ENCODE data around the gene HDAC11.
A peak's percentile ranks its signal among the peaks of the same experiment; 100 is the strongest.

The HDAC11 gene

DNA sequence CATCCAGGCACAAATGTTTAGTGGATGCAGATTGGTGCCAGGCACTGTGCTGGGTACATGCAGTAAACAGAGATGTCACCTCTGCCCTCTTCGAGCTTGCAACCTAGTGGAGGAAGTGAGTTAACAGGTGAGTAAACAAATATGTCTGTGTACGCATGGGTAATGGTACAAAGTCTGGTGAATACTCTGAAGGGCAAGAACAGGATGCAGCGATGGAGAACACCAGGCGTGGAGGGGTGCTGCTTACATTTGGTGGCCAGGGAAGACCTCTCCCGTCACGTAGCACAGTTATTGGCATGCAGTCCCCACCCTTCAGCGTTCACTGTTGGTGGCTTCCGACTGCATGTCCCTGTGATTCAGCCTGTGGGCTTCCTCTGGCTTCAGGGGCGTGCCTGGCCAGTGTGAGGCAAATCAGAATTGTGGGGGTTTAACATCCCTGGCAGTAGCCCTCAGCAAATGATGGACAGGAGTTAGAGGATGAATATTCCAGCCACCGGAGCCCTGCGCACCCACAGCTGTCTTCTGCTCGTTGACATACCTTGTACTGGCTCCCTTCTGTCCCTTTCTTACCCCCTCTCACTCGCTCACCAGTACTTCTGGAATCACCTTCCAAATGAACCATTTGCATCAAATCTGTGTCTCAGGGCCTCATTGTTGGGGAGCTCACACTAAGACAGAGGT is 9.1 kb upstream of the HDAC11 start:
- DNase-seq = peak; percentile 77

DNA sequence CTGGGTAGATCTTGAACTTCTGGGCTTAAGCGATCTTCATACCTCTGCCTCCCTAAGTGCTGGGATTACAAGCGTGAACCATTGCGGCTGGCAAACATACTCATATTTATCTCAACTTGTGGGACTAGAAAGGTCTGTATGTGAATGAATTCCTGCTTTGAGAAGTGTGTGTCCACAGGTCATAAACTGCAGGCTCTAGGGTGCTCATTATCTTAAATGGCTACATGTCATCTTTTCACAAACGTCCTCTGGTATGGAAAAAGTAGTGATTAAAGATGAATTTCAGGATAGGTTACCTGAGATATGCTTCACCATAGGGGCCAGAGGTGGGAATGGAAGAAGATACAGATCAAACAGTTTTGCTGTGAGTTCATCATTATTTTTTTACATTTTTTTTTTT is 7.8 kb upstream of the HDAC11 start:
- DNase-seq = no peak

DNA sequence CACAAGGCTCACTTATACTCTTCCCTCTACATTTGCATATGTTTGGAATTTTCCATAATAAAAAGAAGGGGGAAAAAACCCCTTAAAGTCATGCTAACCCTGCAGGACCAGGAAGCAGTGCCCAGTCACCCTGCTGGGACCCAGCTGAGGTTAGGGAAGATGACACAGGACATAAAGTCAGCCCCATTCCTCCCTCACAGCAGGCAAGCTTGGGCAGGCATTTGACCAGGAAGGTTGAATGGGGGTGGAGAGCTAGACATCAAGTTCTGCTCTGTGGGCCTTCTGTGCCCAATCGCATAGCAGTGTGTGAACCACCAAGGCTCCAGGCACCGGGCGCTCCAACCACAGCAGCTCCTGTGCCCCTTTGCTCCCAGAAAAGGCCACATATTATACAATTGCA is 7.1 kb upstream of the HDAC11 start:
- no peak for DNase-seq

DNA sequence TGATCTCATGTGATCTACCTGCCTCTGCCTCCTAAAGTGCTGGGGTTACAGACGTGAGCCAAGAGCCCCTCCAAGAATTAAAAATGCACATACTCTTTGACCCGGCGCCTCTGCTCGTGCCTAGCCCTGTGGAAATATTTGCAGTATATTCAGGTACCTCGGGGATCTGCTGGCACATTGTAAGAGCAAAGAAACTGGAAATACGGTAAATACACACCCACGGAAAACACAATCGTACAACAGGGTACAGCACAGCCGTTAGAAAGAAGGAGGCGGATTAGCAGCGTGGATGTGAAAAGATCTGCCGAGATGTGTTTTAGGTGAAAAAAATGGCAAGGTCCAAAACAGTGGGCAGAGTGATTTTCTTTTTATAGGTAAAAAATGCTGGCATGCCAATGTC is 6.1 kb upstream of the HDAC11 start:
- DNase-seq = no peak

DNA sequence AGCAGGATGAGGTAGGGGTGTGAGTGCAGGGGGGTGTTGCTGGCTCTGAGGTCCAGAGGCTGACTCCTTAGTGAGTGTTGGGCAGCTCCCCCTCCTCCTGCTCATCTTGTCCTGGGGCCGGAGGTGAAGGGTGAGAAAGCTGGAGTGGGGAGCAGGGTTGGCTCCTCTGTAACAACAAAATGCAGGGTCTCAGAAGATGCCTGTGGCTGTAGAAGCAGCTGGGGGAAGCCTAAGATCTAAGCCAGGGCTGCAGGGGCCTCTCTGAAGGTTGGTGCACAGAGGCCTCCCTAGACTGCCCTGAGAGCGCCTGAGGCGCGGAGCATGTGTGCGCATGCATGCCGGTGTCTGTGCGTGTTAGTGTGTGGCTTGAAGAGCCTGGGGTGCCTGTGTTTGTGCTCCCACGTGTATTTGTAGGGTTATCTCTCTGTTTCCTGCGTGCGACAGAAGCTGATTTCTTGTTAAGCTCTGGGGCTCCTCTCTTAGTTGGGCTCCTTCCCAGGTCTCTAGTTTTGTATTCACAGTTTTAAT is 5.3 kb upstream of the HDAC11 start:
- no peak for DNase-seq

DNA sequence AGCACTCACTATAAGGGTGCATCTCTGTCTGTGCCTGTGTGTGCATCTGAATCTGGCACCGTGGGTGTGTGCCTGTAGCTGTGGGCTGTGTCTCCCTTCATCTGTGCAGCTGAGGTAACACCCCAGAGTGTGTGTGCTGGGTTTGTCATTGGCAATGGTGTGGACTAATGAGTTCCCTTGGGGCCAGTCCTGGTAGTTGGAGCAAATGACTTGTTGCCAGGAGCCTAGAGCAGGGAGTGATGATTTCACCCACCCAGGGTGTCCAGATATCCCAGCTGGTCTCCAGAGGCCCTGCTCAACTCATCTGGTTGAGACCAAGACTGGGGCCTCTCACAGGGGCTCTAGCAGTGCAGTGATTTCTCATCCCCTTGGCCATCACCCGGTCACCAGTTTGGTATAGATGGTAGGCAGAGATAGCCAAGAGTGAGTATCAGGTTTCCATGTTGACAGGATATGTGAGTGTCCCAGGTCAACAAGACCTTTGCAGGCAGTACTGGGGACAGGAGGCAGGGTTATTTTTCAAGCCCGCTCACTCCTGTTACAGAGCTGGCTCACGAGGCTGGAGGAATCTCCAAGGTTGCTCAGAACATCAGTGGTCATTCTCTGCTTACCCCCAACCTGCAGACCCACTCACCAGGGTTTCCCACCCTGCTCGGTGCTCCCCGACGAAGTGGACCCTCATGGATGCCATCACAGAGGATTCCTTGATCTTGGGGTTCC is 4.1 kb upstream of the HDAC11 start:
- DNase-seq = peak; percentile 69

DNA sequence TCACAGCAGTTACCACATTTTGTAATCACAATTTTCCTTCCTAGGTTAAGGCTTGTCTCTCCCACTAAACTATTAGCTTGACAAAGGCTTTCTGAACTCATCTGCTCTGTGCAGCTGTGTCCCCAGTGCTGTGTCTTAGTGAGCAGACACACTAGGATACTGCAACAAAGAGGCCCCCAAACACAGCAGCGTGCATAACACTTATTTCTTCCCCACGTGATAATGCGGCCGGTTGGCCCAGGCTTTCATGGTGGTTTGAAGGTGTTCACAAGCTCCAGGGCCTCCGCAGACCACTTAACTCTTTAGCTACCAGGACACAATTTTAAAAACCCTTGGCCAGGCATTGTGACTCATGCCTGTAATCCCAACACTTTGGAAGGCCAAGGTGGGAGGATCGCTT is 2.2 kb upstream of the HDAC11 start:
- no peak for DNase-seq

DNA sequence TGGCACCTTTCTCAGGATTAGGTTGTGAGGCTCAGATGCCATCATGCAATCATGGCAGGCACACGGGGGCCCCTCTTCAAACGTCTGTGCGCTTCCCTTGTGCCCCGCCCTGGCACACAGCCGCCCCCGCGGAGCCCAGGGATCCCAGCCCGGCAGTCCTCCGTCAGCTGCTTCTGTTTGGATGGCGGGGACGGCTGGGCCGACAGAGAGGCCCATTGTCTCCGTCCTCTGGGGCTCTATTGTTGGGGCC is 849 bp upstream of the HDAC11 start:
- peak; percentile 50 for DNase-seq

DNA sequence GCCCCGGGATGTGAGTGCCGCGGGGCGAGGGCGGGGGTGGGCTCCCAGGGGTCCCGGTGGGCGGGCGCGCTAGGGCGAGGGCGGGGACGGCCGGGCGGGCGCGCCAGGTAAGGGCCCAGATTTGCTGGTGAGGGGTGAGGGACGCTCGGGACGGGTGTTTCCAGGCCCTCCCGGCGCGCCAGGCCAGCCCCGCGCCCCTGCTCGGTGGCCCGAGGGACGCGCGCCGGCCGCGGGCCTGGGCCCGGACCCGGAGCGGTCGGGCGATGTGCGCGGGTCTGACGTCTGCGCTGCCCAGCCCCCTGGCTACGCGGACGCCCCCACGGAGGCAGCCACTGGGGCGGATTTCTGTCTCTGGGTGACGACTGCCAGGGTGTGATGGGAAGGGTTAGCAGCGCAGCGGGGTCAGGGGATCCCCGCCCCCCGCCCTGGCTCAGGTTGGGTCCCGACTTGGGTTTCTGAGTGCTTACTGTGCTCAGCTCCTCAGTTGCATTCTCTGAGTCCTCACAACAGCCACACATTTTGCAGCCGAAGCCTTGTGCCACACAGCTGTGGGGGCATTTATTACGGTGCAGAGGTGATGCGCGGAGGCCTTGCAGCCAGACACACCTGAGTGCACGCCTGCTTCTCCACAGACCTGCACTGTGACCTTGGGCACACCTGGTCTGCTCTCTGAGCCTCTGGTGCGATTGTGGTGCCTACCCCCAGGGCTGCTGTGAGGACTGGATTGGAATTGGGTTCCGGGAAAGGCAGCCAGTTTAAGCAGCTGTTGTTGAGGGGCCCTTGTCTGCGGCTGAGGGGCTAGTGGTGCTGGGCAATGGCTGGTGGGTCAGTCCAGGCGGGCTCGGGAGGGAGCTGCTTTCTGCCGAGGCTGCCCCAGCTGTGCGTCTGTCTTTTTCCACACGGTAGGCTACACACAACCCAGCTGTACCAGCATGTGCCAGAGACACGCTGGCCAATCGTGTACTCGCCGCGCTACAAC is 523 bp downstream of the HDAC11 start:
- peak; percentile 19 for DNase-seq

DNA sequence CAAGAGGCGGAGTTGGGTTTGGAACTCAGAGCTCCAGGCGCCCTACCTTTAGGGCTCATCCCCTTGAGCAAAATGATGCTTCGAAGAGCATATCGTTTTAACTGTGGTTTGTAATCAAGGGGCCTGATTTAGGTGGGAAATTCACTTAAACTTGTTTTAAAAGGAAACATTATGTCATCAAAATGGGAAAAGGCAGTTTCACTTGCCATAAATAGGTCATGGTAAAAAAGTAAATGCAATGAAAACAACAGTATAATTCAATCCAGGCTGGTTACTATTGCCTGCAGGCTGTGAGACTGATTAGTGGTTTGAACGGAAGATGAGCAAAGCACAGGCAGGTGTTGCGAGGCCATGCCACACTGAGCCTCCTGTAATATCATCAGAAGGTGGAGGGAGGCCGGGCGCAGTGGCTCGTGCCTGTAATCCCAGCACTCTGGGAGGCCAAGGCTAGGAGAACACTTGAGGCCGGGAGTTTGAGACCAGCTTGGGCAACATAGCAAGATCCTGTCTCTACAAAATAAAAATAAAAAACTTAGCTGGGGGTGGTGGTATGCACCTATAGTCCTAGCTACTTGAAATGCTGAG is 2.1 kb downstream of the HDAC11 start:
- DNase-seq = no peak

DNA sequence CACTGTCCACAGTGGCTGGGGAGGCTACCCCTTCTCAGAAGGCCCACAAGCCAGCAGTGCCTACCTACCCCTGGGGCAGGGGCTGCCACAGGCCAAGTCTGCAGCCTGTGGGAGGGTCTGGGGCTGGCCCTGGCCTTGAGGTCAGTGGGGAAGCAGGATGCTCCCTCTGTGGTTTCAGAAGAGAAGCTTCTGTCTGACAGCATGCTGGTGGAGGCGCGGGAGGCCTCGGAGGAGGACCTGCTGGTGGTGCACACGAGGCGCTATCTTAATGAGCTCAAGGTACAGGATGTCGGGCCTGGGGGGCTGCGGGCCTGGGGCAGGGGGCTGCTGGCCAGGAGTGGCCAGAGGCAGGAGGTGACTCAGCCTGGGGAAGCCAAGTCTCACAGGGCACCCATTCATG is 3.2 kb downstream of the HDAC11 start:
- no peak for DNase-seq

DNA sequence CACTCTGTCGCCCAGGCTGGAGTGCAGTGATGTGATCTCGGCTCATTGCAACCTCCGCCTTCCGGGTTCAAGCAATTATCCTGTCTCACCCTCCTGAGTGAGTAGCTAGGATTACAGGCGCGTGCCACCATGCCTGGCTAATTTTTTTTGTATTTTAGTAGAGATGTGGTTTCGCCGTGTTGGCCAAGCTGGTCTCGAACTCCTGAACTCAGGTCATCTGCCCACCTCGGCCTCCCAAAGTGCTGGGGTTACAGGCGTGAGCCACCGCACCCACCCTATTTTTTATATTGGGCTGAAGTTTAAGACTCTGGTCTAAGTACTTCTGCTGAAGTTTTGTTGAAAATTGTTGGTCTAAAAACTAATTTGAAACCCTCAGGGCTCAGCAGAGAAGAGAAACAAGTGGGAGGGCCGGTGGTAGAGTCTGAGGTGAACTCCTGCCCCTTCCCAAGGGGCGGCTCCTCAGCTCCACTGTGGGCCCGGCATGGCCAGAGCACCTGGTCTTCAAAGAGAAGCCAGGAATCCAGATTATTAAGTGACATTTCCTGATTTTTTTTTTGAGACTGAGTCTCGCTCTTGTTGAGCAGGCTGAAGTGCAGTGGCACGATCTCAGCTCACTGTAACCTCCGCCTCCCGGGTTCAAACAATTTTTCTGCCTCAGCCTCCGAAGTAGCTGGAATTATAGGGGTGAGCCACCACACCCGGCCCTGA is 4.0 kb downstream of the HDAC11 start:
- no peak for DNase-seq

DNA sequence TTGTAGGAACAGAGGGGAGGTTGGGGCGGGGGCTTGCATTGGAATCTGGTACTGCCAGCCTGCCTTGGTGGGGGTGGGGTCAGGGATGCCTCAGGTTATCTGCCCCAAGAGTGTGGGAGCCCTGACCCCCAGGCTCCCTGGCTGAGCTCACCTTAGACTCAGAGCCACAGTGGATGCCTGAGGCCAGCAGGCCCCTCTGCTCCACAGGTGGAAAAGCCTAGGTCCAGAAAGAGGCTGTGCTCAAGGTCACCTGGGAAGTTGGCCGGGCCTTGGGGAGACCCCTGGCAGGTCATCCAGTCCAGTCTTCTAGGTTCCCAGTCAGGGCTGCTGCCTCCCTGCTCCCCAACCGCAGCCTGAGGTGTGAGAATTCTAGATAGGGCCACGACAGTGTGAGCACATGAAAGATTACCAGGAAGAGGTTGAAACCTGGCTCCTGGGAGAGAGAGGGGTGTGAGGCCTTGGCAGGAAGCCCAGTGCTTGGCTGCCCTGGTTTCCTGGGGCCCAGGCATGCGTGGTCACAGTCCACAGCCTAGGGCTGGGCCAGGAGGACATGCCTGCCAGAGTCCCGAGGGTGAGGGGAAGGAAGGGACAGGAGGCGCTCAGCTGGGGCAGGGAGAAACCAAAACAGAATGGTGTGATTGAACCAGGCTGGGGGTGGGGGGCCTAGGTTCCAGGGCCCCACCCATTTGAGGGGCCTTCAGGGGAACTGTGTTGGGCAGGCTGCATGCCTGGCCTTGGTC is 4.9 kb downstream of the HDAC11 start:
- DNase-seq = peak; percentile 77

DNA sequence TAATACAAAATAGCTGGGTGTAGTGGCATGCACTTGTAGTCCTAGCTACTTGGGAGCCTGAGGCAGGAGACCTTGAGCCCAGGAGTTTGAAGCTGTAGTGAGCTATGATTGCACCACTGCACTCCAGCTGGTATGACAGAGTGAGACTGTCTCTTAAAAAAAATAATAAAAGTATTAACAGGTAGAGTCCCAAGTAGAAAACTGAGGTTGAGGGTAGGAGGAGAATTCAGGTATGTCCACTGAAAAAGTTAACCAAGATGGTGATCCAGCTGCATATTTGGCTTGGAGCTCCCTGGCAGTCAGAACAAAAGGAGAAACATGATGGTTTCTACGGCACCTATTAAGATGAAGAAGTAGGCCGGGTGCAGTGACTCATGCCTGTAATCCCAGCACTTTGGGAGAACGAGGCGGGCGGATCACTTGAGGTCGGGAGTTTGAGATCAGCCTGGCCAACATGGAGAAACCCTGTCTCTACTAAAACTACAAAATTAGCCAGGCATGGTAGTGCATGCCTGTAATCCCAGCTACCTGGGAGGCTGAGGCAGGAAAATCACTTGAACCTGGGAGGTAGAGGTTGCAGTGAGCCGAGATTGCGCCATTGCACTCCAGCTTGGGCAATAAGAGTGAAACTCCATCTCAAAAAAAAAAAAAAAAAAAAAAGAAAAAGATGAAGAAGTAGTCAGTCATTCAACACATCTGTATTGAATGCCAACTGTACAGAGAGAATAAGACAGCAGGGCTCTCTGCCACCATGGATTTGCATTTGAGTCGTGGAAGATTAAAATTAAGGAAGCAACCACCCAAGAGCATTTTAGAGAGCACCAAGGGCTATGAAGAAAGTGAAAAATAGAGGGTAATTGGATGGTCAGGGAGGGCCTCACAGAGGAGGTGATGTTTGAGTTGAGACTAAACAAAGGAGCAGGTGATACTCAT is 5.8 kb downstream of the HDAC11 start:
- peak; percentile 2 for DNase-seq

DNA sequence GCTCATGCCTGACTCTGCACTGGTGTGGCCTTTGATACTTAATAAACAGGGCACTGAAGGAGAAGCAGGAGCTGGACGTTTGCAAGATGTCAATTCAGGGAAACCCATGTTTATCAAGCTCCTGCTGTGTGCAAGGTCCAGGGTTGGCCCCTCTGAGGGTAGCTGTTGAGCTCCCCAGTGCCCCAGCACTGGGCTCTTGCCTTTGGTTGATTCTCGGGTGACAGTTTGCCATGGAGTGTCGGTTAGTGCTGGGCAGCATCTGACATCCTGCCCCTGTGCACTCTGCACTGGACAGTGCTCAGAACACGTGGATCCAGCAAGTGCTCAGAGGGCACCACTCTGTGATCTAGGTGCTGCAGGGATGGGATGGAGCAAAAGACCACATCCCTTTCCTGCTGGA is 7.3 kb downstream of the HDAC11 start:
- DNase-seq = no peak

DNA sequence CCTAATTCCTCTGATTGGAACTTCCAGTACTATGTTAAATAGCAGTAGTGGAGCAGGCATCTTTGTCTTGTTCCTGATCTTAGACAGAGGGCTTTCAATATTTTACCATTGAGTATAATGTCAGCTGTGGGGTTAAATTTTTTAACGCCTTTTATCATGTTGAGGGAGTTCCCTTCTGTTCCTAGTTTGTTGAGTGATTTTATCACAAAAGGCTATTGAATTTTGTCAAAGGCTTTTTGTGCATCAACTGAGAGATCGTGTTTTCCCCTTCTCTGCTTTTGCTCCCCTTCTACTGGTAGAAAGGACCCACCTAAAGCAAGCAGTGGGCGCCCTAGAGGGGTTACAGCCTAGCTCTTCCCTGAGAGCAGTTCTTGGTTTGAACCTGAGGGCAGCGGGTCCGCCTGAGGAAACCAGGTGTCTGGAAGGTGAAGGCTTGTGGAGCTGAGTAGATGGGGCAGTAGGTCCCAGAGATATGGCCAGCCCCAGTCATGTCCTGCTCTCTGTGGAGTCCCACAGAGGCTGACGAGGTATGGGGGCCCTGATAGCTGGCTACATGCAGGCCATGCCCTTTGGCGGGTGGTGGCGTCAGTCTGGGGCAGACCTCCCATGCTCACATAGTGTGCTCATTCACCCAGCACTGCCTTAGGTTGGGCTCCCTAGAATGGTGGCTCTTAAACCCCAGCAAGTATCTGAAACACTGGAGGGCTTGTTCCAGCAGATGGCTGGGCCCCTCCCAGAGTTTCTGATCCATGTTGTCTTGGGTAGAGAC is 11.3 kb downstream of the HDAC11 start:
- DNase-seq = no peak

DNA sequence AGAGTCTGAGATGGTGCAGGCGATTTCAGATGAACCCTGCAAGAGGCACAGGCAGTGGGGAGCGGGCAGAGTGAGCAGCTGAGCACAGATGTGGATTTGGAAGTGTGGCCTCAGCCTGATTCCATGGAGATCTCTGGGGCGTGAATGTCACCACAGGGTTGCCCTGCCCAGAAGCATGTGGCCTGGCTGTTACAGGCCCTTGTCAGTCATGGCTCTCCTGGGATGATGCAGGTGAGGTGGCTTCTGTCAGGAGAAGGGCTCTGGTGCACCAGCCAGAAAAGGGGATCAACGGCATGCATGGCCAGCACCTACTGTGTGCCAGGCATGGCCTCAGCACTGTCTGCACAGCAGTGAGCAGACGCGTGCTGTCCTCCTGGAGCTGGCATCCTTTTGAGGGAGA is 11.9 kb downstream of the HDAC11 start:
- DNase-seq = no peak

DNA sequence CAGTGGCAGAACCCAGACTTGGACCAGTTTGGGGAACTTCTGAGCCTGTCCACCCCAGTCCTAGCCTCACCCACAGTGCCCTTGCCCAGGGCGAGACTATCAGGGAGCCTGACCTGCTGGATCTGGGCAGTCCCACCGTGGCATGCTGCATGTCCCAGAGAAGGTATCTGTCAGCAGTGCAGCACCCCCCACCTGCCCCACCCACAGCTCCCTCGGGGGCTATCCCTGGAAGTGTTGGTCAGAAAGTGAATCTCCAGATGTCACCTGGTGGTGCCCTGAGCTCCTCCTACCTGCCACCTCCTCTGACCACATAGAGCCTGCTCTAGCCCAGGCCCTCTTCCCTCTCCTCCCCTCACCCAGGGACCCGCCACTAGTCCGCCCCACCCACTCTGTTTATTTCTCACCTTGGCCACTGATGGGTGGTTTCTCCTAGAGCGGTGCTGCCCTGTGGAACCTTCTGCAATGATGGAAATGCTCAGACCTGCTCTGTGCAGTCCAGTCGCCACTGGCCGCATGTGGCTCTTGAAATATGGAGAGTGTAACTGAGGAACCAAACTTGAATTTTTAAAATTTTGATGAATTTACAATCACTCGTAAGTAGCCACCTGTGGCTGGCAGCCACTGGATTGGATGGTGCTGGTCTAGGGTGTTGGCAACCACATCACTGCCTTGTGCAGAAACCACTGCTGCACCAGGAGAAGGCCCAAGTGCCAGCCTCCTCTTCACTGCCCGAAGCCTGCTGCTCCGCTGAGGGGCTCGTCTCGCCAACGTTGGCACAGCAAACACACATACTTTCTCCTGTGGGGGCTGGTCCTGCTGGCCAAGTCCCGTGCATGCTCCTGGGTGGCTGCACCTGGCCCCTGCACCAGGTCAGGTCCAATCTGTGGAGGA is 13.1 kb downstream of the HDAC11 start:
- DNase-seq = no peak
